Loucy (cell line): ENCODE measurements around the gene CDC42BPB.

ENCODE experiments used
- EZH2phosphoT487 ChIP-seq: fragments of 200-600 bp; IDR thresholded peaks from 2 replicates; pipeline ENCODE4 v1.6.1; 2018; ENCODE audit warnings: antibody characterized with exemption, mild to moderate bottlenecking, moderate library complexity, borderline replicate concordance
- TF ChIP-seq, protein P1 (sequence below): fragments of 200-600 bp; sonication (generic); conservative IDR thresholded peaks from 2 replicates; pipeline ENCODE4 v1.5.1; 2014; ENCODE audit warnings: mild to moderate bottlenecking, antibody characterized with exemption, low read length

DNA sequence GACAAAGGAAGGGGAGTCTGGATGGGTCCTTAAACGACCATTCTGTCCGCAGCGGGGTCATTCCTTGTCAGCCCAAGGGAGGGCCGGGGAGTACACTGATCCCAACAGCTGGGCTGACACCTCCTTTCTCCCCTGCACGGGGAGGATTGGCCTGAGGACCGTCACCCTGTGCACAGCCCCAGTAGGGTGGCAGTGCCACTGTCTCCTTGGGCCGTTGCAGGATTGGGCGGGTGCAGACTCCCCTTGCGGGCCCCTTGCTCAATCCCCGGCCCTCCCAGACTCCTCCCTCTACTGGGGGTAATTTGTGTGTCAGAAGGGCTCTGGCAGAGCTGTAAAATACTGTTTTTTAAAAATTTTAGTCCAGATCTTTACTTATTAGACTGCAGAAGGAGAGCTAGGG lies 147.4 kb downstream of the CDC42BPB start:
- TF ChIP-seq, protein P1, sequence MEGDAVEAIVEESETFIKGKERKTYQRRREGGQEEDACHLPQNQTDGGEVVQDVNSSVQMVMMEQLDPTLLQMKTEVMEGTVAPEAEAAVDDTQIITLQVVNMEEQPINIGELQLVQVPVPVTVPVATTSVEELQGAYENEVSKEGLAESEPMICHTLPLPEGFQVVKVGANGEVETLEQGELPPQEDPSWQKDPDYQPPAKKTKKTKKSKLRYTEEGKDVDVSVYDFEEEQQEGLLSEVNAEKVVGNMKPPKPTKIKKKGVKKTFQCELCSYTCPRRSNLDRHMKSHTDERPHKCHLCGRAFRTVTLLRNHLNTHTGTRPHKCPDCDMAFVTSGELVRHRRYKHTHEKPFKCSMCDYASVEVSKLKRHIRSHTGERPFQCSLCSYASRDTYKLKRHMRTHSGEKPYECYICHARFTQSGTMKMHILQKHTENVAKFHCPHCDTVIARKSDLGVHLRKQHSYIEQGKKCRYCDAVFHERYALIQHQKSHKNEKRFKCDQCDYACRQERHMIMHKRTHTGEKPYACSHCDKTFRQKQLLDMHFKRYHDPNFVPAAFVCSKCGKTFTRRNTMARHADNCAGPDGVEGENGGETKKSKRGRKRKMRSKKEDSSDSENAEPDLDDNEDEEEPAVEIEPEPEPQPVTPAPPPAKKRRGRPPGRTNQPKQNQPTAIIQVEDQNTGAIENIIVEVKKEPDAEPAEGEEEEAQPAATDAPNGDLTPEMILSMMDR = no peak
- TF ChIP-seq EZH2phosphoT487 = no peak
